CD14-positive monocyte (primary cell): ENCODE measurements around the gene NEK10. TPM values are rescaled to one million over a fixed set of nuclear protein-coding genes. Genes with fewer than 3 reads are reported as not detected.

Experiments
- DNase-seq, 3 donors: peaks; one replicate each; pipeline ENCODE4 v3.0.0-alpha.2; 2011 to 2022
- H2AFZ ChIP-seq: 2 replicates; pipeline ENCODE4 v1.6.0; 2012; ENCODE audit warnings: mild to moderate bottlenecking, low read depth, low read length, inconsistent platforms; ENCODE audit not compliant: insufficient read depth, poor library complexity, severe bottlenecking
- H3K27ac ChIP-seq, 2 donors: 1 replicate in 1 of 2; 2 replicates in 1 of 2; pipeline ENCODE4 v1.5.1; 2012 to 2013; ENCODE audit warnings: low read length in 2 of 2, control low read depth in 1 of 2, inconsistent platforms in 1 of 2, low read depth in 1 of 2, mild to moderate bottlenecking in 1 of 2
- H3K27me3 ChIP-seq, 2 donors: one replicate each; pipeline versions ENCODE4 v1.6.0 to v1.6.1; 2011 to 2013; ENCODE audit warnings: low read length in 2 of 2; ENCODE audit not compliant: control insufficient read depth in 2 of 2, insufficient read depth in 2 of 2
- H3K36me3 ChIP-seq, 2 donors: replicated peaks in 1 of 2; 1 replicate in 1 of 2; 2 replicates in 1 of 2; pipeline versions ENCODE4 v1.5.1 to v1.6.1; 2012 to 2013; ENCODE audit warnings: low read length in 2 of 2, control low read depth in 1 of 2, inconsistent platforms in 1 of 2, mild to moderate bottlenecking in 1 of 2; ENCODE audit not compliant: insufficient read depth in 2 of 2, control insufficient read depth in 1 of 2
- H3K4me1 ChIP-seq, 2 donors: 1 replicate in 1 of 2; 2 replicates in 1 of 2; pipeline versions ENCODE4 v1.5.1 to v1.6.1; 2012 to 2013; ENCODE audit warnings: low read length in 2 of 2, control low read depth in 1 of 2, inconsistent platforms in 1 of 2, mild to moderate bottlenecking in 1 of 2, moderate library complexity in 1 of 2; ENCODE audit not compliant: insufficient read depth in 2 of 2, control insufficient read depth in 1 of 2
- H3K4me2 ChIP-seq: replicated peaks from 2 replicates; pipeline ENCODE3; 2012; ENCODE audit warnings: low read length, moderate library complexity, mild to moderate bottlenecking; ENCODE audit not compliant: poor library complexity, severe bottlenecking; ENCODE audit errors: extremely low read depth
- H3K4me3 ChIP-seq, 3 experiments: fragments of 200-600 bp in 1 of 3; sonication (generic) in 1 of 3; replicated peaks in 1 of 3; 1 replicate in 2 of 3; 2 replicates in 1 of 3; pipeline ENCODE4 v1.5.1; 2011 to 2013; ENCODE audit warnings: low read length in 3 of 3, mild to moderate bottlenecking in 3 of 3, control low read depth in 2 of 3, low read depth in 2 of 3, inconsistent platforms in 1 of 3, moderate library complexity in 1 of 3
- H3K79me2 ChIP-seq: 2 replicates; pipeline ENCODE4 v1.6.0; 2012; ENCODE audit warnings: mild to moderate bottlenecking, control low read depth, inconsistent platforms, low read length, moderate library complexity; ENCODE audit not compliant: insufficient read depth
- H3K9ac ChIP-seq: 2 replicates; pipeline ENCODE4 v1.6.0; 2017; ENCODE audit warnings: low read length, mild to moderate bottlenecking; ENCODE audit not compliant: insufficient read depth, poor library complexity, severe bottlenecking
- H3K9me3 ChIP-seq, 2 donors: replicated peaks in 1 of 2; 1 replicate in 1 of 2; 2 replicates in 1 of 2; pipeline versions ENCODE4 v1.5.1 to v1.6.1; 2012 to 2013; ENCODE audit warnings: low read length in 2 of 2, control low read depth in 1 of 2; ENCODE audit not compliant: control insufficient read depth in 1 of 2, insufficient read depth in 1 of 2
- H4K20me1 ChIP-seq: 2 replicates; pipeline ENCODE4 v1.6.0; 2012; ENCODE audit warnings: mild to moderate bottlenecking, low read length, control low read depth, moderate library complexity; ENCODE audit not compliant: insufficient read depth
- H3K27ac Mint-ChIP-seq, 7 donors: one replicate each; pipeline ENCODE4 v1.8.0; 2020; ENCODE audit warnings: mild to moderate bottlenecking in 7 of 7, mixed read lengths in 7 of 7, moderate library complexity in 6 of 7, inconsistent platforms in 2 of 7
- H3K27me3 Mint-ChIP-seq, 3 donors: one replicate each; pipeline ENCODE4 v1.8.0; 2021 to 2022; ENCODE audit warnings: low read depth in 3 of 3, mild to moderate bottlenecking in 3 of 3, mixed read lengths in 3 of 3, moderate library complexity in 3 of 3, inconsistent platforms in 1 of 3
- H3K36me3 Mint-ChIP-seq, 2 donors: one replicate each; pipeline ENCODE4 v1.8.0; 2020; ENCODE audit warnings: mixed read lengths in 2 of 2, inconsistent platforms in 1 of 2, mild to moderate bottlenecking in 1 of 2
- H3K4me1 Mint-ChIP-seq: one replicate; pipeline ENCODE4 v1.8.0; 2020; ENCODE audit warnings: mild to moderate bottlenecking, mixed read lengths
- H3K4me3 Mint-ChIP-seq, 2 donors: one replicate each; pipeline ENCODE4 v1.8.0; 2020; ENCODE audit warnings: mild to moderate bottlenecking in 2 of 2, mixed read lengths in 2 of 2, moderate library complexity in 1 of 2
- H3K9me3 Mint-ChIP-seq, 7 donors: one replicate each; pipeline ENCODE4 v1.8.0; 2020 to 2022; ENCODE audit warnings: mixed read lengths in 7 of 7, mild to moderate bottlenecking in 6 of 7, moderate library complexity in 6 of 7, inconsistent platforms in 2 of 7
- WGBS: methylation state at CpG from one replicate; pipeline ENCODE4 v1.1.5; 2013; ENCODE audit warnings: missing lambda C conversion rate; ENCODE audit not compliant: insufficient coverage; 5-methylcytosine and 5-hydroxymethylcytosine counted together
- intact Hi-C, 2 donors: fragments of 100-400 bp; cut with micrococcal nuclease; formaldehyde crosslinking; loops; one replicate each; pipeline versions ENCODE4 v1.15.0 to v1.15.1; 2023
- polyA plus RNA-seq, 3 donors: library from polyadenylated mRNA; depleted of rRNA in 1 of 3; unstranded in 2 of 3; stranded (reverse) in 1 of 3; fragments of 300-500 nt in 2 of 3; fragments of >200 nt in 1 of 3; fragmentation: Illumina TruSeq in 2 of 3; gene quantifications; 1 replicate in 2 of 3; 2 replicates in 1 of 3; pipeline ENCODE4 v1.2.3, GENCODE V29; 2012 to 2021
- TF ChIP-seq, protein P1 (sequence below): fragments of 200-600 bp; IDR thresholded peaks from one replicate; pipeline ENCODE4 v1.8.0; 2022; ENCODE audit warnings: antibody characterized with exemption, mild to moderate bottlenecking

The NEK10 gene
- polyA plus RNA-seq, 3 donors: not detected

DNA sequence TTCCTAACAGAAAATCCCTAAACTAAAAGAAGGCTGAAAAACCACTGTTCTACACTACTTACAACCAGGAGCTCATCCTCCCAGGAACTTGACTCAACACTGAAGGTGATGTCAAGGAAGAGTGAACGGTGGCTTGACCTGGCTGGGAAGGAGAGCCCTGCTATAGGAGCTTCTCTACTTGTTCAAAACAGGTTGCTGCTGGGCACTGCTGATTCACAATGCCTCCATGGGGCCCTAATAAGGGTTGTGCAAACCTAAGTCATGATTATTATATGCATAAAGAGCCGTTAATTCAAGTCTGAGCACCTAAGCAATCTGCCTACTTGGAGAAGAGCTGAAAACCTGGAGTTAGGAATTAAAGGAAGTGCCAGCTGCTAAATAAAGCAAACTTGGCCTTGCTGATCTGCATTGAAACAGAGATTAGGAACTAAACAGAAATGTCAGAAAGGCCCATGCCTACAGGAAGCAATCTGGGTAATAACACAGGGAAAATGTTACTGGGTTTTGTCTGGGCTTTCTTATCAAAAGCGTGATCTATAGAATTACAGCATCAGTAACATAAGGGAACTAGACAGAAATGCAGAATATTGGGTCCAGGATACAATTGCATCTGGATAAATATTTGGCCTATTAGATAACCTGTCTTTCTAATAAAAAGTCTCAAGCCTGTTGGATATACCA is 243.2 kb downstream of the NEK10 start:
- H3K4me2 ChIP-seq: no peak overlapping the region
- no peaks in the 10 kb centered on the region for H3K9me3 ChIP-seq
- no peak overlapping the region for H3K4me3 ChIP-seq
- H3K79me2 ChIP-seq: no peaks in the 10 kb centered on the region
- no peaks in the 10 kb centered on the region for H3K36me3 ChIP-seq
- no peak overlapping the region for H3K27ac ChIP-seq
- Mint-ChIP-seq H3K4me1 (no peaks in the 10 kb centered on the region), H3K4me3 (no peak overlapping the region), H3K9me3 (peaks cover 0 to 4% (median 0%) of the 10 kb centered on the region in 7 donors), H3K36me3 (no peaks in the 10 kb centered on the region), H3K27ac (no peak overlapping the region), H3K27me3 (peaks cover 3 to 6% (median 5%) of the 10 kb centered on the region in 3 donors)
- TF ChIP-seq, protein P1, sequence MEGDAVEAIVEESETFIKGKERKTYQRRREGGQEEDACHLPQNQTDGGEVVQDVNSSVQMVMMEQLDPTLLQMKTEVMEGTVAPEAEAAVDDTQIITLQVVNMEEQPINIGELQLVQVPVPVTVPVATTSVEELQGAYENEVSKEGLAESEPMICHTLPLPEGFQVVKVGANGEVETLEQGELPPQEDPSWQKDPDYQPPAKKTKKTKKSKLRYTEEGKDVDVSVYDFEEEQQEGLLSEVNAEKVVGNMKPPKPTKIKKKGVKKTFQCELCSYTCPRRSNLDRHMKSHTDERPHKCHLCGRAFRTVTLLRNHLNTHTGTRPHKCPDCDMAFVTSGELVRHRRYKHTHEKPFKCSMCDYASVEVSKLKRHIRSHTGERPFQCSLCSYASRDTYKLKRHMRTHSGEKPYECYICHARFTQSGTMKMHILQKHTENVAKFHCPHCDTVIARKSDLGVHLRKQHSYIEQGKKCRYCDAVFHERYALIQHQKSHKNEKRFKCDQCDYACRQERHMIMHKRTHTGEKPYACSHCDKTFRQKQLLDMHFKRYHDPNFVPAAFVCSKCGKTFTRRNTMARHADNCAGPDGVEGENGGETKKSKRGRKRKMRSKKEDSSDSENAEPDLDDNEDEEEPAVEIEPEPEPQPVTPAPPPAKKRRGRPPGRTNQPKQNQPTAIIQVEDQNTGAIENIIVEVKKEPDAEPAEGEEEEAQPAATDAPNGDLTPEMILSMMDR: no peak
- DNase-seq: no peak
- intact Hi-C loops: no loop called here
- H3K27me3 ChIP-seq: no peaks in the 10 kb centered on the region
- H4K20me1 ChIP-seq: no peaks in the 10 kb centered on the region
- WGBS: 60% methylated on average over 1 of the region's 3 CpGs
- no peak overlapping the region for H2AFZ ChIP-seq
- H3K4me1 ChIP-seq: no peaks in the 10 kb centered on the region
- no peak overlapping the region for H3K9ac ChIP-seq

DNA sequence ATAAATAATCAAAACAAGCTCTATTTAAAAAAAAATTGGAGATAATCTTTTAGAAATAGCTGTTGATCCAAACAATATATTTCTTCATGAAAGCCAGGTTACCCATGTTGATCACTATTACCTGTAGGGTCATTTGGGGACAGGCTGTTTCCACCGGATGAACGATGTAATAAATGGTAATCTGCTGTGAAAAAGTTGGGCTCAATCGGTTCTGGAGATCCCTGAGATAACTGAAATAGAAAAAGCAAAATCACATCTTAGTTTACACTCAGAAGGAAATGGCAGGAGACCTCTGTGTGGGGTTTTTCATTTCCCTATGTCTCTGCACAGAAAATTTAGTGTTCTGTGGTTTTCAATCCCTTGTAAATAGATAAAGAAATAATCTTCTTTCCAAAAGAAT is 249.5 kb downstream of the NEK10 start:
- H3K27ac ChIP-seq: no peak overlapping the region
- no peaks in the 10 kb centered on the region for H3K36me3 Mint-ChIP-seq
- peaks cover 2 to 5% (median 3%) of the 10 kb centered on the region in 3 donors for H3K27me3 Mint-ChIP-seq
- H3K79me2 ChIP-seq: no peaks in the 10 kb centered on the region
- no peaks in the 10 kb centered on the region for H3K4me1 ChIP-seq
- no peak overlapping the region for H3K4me2 ChIP-seq
- H3K9me3 ChIP-seq: no peaks in the 10 kb centered on the region
- H3K36me3 ChIP-seq: no peaks in the 10 kb centered on the region
- H3K27ac Mint-ChIP-seq: no peak overlapping the region
- no peak overlapping the region for H3K4me3 ChIP-seq
- H3K4me3 Mint-ChIP-seq: no peak overlapping the region
- no peak overlapping the region for H3K9ac ChIP-seq
- intact Hi-C loops: no loop called here
- H3K9me3 Mint-ChIP-seq: peaks cover 0 to 4% (median 0%) of the 10 kb centered on the region in 7 donors
- H3K4me1 Mint-ChIP-seq: no peaks in the 10 kb centered on the region
- no peak overlapping the region for H2AFZ ChIP-seq
- DNase-seq: no peak
- no peaks in the 10 kb centered on the region for H4K20me1 ChIP-seq
- WGBS: no CpG with 5 or more reads among the region's 3 CpGs
- H3K27me3 ChIP-seq: no peaks in the 10 kb centered on the region
- TF ChIP-seq, protein P1: no peak
